ENCODE data around the gene CDADC1. TPM values are rescaled to one million over a fixed set of nuclear protein-coding genes. Genes with fewer than 3 reads are reported as not detected.

Gene CDADC1
- total RNA-seq, 1 donor from 2014 or later = 8.4 TPM

GRCh38 chr13:49336655-49337054 is 88.9 kb downstream of the CDADC1 start:
- no peak overlapping the region for H3K4me3 Mint-ChIP-seq (ENCODE audit: unreplicated experiment)
- no peaks in the 10 kb centered on the region for H3K36me3 Mint-ChIP-seq (ENCODE audit: unreplicated experiment)
- TF ChIP-seq CTCF (IDR thresholded peaks at IDR 0.05) = no peak
- DNase-seq (ENCODE audit: extremely low spot score, unreplicated experiment) = no peak
- no peaks in the 10 kb centered on the region for H3K4me1 Mint-ChIP-seq (ENCODE audit: unreplicated experiment)
- H3K9me3 Mint-ChIP-seq (ENCODE audit: unreplicated experiment) = no peaks in the 10 kb centered on the region
- no peaks in the 10 kb centered on the region for H3K27me3 Mint-ChIP-seq (ENCODE audit: unreplicated experiment)
- H3K27ac Mint-ChIP-seq (ENCODE audit: unreplicated experiment) = no peak overlapping the region

GRCh38 chr13:49340161-49340560 is 92.4 kb downstream of the CDADC1 start:
- TF ChIP-seq CTCF (IDR thresholded peaks at IDR 0.05) = no peak
- DNase-seq (ENCODE audit: extremely low spot score, unreplicated experiment) = no peak
- Mint-ChIP-seq H3K36me3 (ENCODE audit: unreplicated experiment) (no peaks in the 10 kb centered on the region), H3K4me3 (ENCODE audit: unreplicated experiment) (no peak overlapping the region), H3K9me3 (ENCODE audit: unreplicated experiment) (no peaks in the 10 kb centered on the region), H3K27me3 (ENCODE audit: unreplicated experiment) (no peaks in the 10 kb centered on the region), H3K27ac (ENCODE audit: unreplicated experiment) (no peak overlapping the region), H3K4me1 (ENCODE audit: unreplicated experiment) (peaks cover 6% of the 10 kb centered on the region)

- no peak for TF ChIP-seq CTCF (IDR thresholded peaks at IDR 0.05)
- Mint-ChIP-seq H3K4me3 (ENCODE audit: unreplicated experiment) (no peak overlapping the region), H3K27me3 (ENCODE audit: unreplicated experiment) (no peaks in the 10 kb centered on the region), H3K36me3 (ENCODE audit: unreplicated experiment) (no peaks in the 10 kb centered on the region), H3K9me3 (ENCODE audit: unreplicated experiment) (no peaks in the 10 kb centered on the region), H3K4me1 (ENCODE audit: unreplicated experiment) (peaks cover 6% of the 10 kb centered on the region), H3K27ac (ENCODE audit: unreplicated experiment) (no peak overlapping the region)
- DNase-seq (ENCODE audit: extremely low spot score, unreplicated experiment) = no peak
Observed at GRCh38 chr13:49341517-49341916, 93.8 kb downstream of the CDADC1 start.

GRCh38 chr13:49341941-49342340 is 94.2 kb downstream of the CDADC1 start:
- H3K36me3 Mint-ChIP-seq (ENCODE audit: unreplicated experiment) = no peaks in the 10 kb centered on the region
- peaks cover 6% of the 10 kb centered on the region for H3K4me1 Mint-ChIP-seq (ENCODE audit: unreplicated experiment)
- DNase-seq (ENCODE audit: extremely low spot score, unreplicated experiment) = no peak
- no peaks in the 10 kb centered on the region for H3K27me3 Mint-ChIP-seq (ENCODE audit: unreplicated experiment)
- no peaks in the 10 kb centered on the region for H3K9me3 Mint-ChIP-seq (ENCODE audit: unreplicated experiment)
- H3K27ac Mint-ChIP-seq (ENCODE audit: unreplicated experiment) = no peak overlapping the region
- H3K4me3 Mint-ChIP-seq (ENCODE audit: unreplicated experiment) = no peak overlapping the region
- TF ChIP-seq CTCF (IDR thresholded peaks at IDR 0.05) = no peak

- Mint-ChIP-seq H3K4me1 (ENCODE audit: unreplicated experiment) (peaks cover 6% of the 10 kb centered on the region), H3K36me3 (ENCODE audit: unreplicated experiment) (no peaks in the 10 kb centered on the region), H3K27me3 (ENCODE audit: unreplicated experiment) (no peaks in the 10 kb centered on the region), H3K9me3 (ENCODE audit: unreplicated experiment) (no peaks in the 10 kb centered on the region), H3K27ac (ENCODE audit: unreplicated experiment) (no peak overlapping the region), H3K4me3 (ENCODE audit: unreplicated experiment) (no peak overlapping the region)
- DNase-seq (ENCODE audit: extremely low spot score, unreplicated experiment) = no peak
- no peak for TF ChIP-seq CTCF (IDR thresholded peaks at IDR 0.05)
Observed at GRCh38 chr13:49342454-49342853, 94.7 kb downstream of the CDADC1 start.

Other genes with a start within 250 kb of the CDADC1 start
- not detected in 2 replicates for gene MLNR, start 27.6 kb upstream of the CDADC1 start, total RNA-seq
- gene CAB39L, start 196.1 kb downstream of the CDADC1 start, total RNA-seq = 7.4 and 8.3 TPM in 2 replicates
- 8.2 and 9.4 TPM in 2 replicates for gene SETDB2, start 196.3 kb downstream of the CDADC1 start, total RNA-seq
- gene PHF11, start 248.0 kb downstream of the CDADC1 start, total RNA-seq = 30.6 and 32.1 TPM in 2 replicates